Muscle of leg (tissue), 11 donors: ENCODE measurements around the gene CAMK2D. TPM values are rescaled to one million over a fixed set of nuclear protein-coding genes. Genes with fewer than 3 reads are reported as not detected.

Source experiments
- DNase-seq: peaks from one replicate; pipeline ENCODE4 v3.0.0; 2013
- H3K27ac ChIP-seq: one replicate; pipeline ENCODE4 v1.5.1; 2013; ENCODE audit warnings: mild to moderate bottlenecking, low read length, control low read depth
- H3K27me3 ChIP-seq: one replicate; pipeline ENCODE4 v1.6.1; 2013; ENCODE audit warnings: low read length; ENCODE audit not compliant: control insufficient read depth, insufficient read depth
- H3K36me3 ChIP-seq: one replicate; pipeline ENCODE4 v1.6.1; 2013; ENCODE audit warnings: low read length; ENCODE audit not compliant: control insufficient read depth, insufficient read depth
- H3K4me1 ChIP-seq: one replicate; pipeline ENCODE4 v1.6.1; 2013; ENCODE audit warnings: low read length; ENCODE audit not compliant: control insufficient read depth, insufficient read depth
- H3K4me3 ChIP-seq: one replicate; pipeline ENCODE4 v1.5.1; 2013; ENCODE audit warnings: low read length, control low read depth
- H3K9me3 ChIP-seq: replicated peaks from 2 replicates; pipeline ENCODE4 v1.6.1; 2013; ENCODE audit warnings: low read depth, low read length; ENCODE audit not compliant: control insufficient read depth
- WGBS: methylation state at CpG from one replicate; pipeline ENCODE4 v1.1.5; 2013; ENCODE audit warnings: missing lambda C conversion rate; ENCODE audit not compliant: insufficient coverage; 5-methylcytosine and 5-hydroxymethylcytosine counted together
- polyA plus RNA-seq, 8 donors: library from polyadenylated mRNA; unstranded; fragments of 120-200 nt; gene quantifications; one replicate each; pipeline versions ENCODE4 v1.2.1 to v1.2.3, GENCODE V29; 2013; ENCODE audit warnings: inconsistent platforms in 1 of 8, low replicate concordance in 1 of 8; ENCODE audit not compliant: insufficient read length in 8 of 8, insufficient read depth in 1 of 8
- total RNA-seq: library from RNA; stranded (reverse); fragments of 120-200 nt; gene quantifications from one replicate; pipeline ENCODE4 v1.2.4, GENCODE V29; 2013

The CAMK2D gene
- total and polyA plus RNA-seq, 9 donors = 115 to 183 (median 150) TPM

DNA sequence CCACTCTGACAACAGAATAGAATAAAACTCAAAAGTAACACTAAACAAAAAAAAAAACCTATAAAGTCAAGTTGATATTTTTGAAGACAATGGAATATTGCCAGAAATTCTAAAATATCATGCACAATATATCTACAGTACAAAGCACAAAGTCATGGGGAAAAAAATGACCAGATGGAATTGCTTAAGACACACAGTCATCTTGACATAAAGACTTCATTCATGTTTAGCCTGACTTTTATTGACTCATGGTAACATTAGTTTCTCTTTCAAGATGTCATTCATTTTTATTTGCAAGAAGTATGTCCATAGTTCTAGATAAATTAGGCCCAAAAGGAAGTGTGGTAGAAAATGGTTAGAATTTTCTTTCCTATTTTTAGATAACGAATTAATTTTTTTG lies 259.1 kb downstream of the CAMK2D start:
- peak overlapping the region; percentile 45 for H3K27ac ChIP-seq

GRCh38 chr4:113500424-113500823 lies 261.1 kb downstream of the CAMK2D start:
- peaks cover 4% of the 10 kb centered on the region for H3K4me1 ChIP-seq

More for the DNA sequence above, 259.1 kb downstream of the CAMK2D start:
- 100% methylated on average over 1 of the region's 1 CpG for WGBS
- no peak for DNase-seq
- H3K27me3 ChIP-seq = no peaks in the 10 kb centered on the region
- H3K4me1 ChIP-seq = peaks cover 2% of the 10 kb centered on the region
- H3K4me3 ChIP-seq = no peak overlapping the region
- H3K36me3 ChIP-seq = no peaks in the 10 kb centered on the region
- H3K9me3 ChIP-seq = no peaks in the 10 kb centered on the region

GRCh38 chr4:113499696-113500095 lies 261.8 kb downstream of the CAMK2D start:
- H3K4me1 ChIP-seq = peaks cover 4% of the 10 kb centered on the region
- H3K36me3 ChIP-seq = peaks cover 5% of the 10 kb centered on the region
- H3K27me3 ChIP-seq = no peaks in the 10 kb centered on the region
- no peaks in the 10 kb centered on the region for H3K9me3 ChIP-seq
- no peak overlapping the region for H3K27ac ChIP-seq
- no peak for DNase-seq
- H3K4me3 ChIP-seq = no peak overlapping the region
- no CpG with 5 or more reads among the region's 1 CpG for WGBS

More at GRCh38 chr4:113500424-113500823, 261.1 kb downstream of the CAMK2D start:
- Histone ChIP-seq H3K27ac (no peak overlapping the region), H3K4me3 (no peak overlapping the region), H3K36me3 (peaks cover 5% of the 10 kb centered on the region), H3K27me3 (no peaks in the 10 kb centered on the region), H3K9me3 (no peaks in the 10 kb centered on the region)
- 81% methylated on average over 3 of the region's 4 CpGs for WGBS
- DNase-seq = no peak

- H3K27me3 ChIP-seq = no peaks in the 10 kb centered on the region
- no peak overlapping the region for H3K27ac ChIP-seq
- peaks cover 4% of the 10 kb centered on the region for H3K4me1 ChIP-seq
- H3K4me3 ChIP-seq = no peak overlapping the region
- DNase-seq = no peak
- WGBS = no CpG with 5 or more reads among the region's 1 CpG
- H3K36me3 ChIP-seq = peaks cover 5% of the 10 kb centered on the region
- H3K9me3 ChIP-seq = no peaks in the 10 kb centered on the region
Observed at GRCh38 chr4:113499166-113499565, 262.4 kb downstream of the CAMK2D start.

DNA sequence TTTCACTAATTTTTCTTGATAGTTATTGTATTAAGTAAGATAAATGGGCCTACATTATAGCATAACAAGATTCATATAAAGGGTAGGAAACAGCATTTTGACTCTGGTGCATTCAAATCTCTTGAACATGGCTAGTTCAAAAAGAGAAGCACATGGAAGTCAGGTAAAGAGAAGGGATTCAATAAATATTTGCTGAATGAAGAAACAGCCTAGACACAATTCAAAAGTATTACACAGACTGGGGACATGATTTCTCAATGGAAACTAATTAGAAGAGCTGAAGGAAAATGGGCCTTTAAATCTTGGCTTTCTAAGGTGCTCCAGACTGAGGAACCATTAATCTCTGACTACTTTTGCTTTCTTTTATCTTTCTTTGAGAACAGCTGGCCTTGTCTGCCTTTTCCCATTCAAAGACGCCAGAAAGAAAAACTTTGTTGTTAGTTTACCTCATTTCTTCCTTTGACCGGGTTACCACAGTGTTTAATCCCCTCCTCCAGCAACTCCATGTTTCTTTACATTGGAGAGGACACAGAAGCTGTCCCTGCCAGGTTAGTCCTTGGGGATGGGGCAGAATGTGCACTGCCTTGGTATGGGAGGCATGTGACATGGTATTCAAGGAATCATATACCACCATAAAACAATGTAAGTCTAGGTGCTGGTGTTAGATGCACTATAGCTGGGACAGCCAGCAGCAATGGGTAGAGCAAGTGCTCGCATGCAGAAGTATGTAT lies 264.2 kb downstream of the CAMK2D start:
- H3K4me1 ChIP-seq = peaks cover 4% of the 10 kb centered on the region

DNA sequence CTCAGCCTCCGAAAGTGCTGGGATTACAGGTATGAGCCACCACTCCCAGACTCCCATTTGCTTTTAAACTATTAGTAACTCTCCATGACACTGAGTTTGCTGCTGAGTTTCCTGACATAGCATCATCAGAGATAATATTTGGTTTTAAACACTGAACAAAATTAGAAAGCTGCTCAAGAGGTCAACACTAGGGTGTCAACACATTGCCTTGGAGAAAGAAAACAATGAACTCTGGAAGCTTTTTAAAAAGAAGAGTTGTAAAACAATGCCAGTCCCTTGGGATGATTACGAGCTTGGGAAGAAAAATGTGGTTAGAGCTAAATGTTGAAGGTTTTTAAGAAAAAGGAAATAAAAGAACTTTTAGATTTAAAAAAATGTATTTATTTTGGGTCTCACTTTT lies 264.8 kb downstream of the CAMK2D start:
- Histone ChIP-seq H3K9me3 (no peaks in the 10 kb centered on the region), H3K4me1 (peaks cover 4% of the 10 kb centered on the region), H3K27me3 (no peaks in the 10 kb centered on the region), H3K4me3 (no peak overlapping the region), H3K36me3 (peaks cover 5% of the 10 kb centered on the region), H3K27ac (no peak overlapping the region)
- WGBS = no CpG with 5 or more reads among the region's 2 CpGs
- DNase-seq = no peak

More for the DNA sequence above, 264.2 kb downstream of the CAMK2D start:
- peak; percentile 17 for DNase-seq
- Histone ChIP-seq H3K9me3 (no peaks in the 10 kb centered on the region), H3K4me3 (no peak overlapping the region), H3K27me3 (no peaks in the 10 kb centered on the region), H3K36me3 (peaks cover 5% of the 10 kb centered on the region), H3K27ac (no peak overlapping the region)
- 100% methylated on average over 1 of the region's 3 CpGs for WGBS

DNA sequence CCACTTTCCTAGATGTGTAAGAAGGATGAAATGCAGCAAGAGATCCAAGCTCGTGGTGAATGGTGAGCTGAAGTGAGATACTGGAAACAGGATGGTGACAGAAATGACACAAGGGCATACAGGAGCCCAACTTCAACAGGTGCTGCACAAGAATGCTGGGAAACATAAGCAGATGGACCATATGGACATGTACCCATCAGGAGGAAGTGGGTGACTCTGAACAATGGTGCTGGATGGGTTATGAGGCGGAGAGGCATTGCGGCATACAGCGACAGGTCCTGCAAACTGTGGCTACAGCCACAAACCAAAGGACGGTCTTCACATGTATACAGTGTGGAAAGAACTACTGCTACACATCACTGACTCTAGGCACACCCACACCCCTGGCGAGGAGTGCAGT lies 265.7 kb downstream of the CAMK2D start:
- peaks cover 5% of the 10 kb centered on the region for H3K36me3 ChIP-seq
- H3K9me3 ChIP-seq = no peaks in the 10 kb centered on the region
- no peaks in the 10 kb centered on the region for H3K27me3 ChIP-seq
- H3K27ac ChIP-seq = no peak overlapping the region
- DNase-seq = no peak
- H3K4me3 ChIP-seq = no peak overlapping the region
- WGBS = 36% methylated on average over 1 of the region's 6 CpGs
- H3K4me1 ChIP-seq = peaks cover 4% of the 10 kb centered on the region

DNA sequence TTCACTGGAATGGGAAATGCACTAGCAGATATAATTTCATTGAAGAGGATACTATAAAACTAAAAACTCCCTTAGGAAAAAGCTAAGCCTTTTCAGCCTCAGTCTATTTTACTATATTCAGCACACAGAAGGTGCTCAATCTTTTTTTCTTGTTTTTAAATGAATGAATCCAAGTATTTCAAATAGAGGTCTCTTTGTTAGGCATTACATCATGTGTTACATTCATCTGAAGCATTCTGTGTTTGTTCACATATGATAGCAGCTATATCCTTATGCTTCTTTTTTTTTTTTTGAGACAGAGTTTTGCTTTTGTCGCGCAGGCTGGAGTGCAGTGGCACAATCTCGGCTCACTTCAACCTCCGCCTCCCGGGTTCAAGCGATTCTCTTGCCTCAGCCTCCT lies 278.4 kb downstream of the CAMK2D start:
- no peak for DNase-seq
- Histone ChIP-seq H3K27ac (no peak overlapping the region), H3K4me1 (no peaks in the 10 kb centered on the region), H3K4me3 (no peak overlapping the region), H3K36me3 (no peaks in the 10 kb centered on the region), H3K9me3 (no peaks in the 10 kb centered on the region), H3K27me3 (no peaks in the 10 kb centered on the region)
- no CpG with 5 or more reads among the region's 6 CpGs for WGBS

GRCh38 chr4:113482325-113482724 lies 279.2 kb downstream of the CAMK2D start:
- DNase-seq = no peak
- no peaks in the 10 kb centered on the region for H3K36me3 ChIP-seq
- no peaks in the 10 kb centered on the region for H3K9me3 ChIP-seq
- H3K4me1 ChIP-seq = no peaks in the 10 kb centered on the region
- H3K4me3 ChIP-seq = no peak overlapping the region
- peak overlapping the region; percentile 63 for H3K27ac ChIP-seq
- H3K27me3 ChIP-seq = no peaks in the 10 kb centered on the region

- peak overlapping the region; percentile 77 for H3K27ac ChIP-seq
- H3K9me3 ChIP-seq = peaks cover 2% of the 10 kb centered on the region
- peaks cover 2% of the 10 kb centered on the region for H3K36me3 ChIP-seq
- H3K27me3 ChIP-seq = no peaks in the 10 kb centered on the region
- H3K4me3 ChIP-seq = no peak overlapping the region
- peak; percentile 60 for DNase-seq
- H3K4me1 ChIP-seq = no peaks in the 10 kb centered on the region
Observed at GRCh38 chr4:113481820-113482219, 279.7 kb downstream of the CAMK2D start.

- Histone ChIP-seq H3K27me3 (no peaks in the 10 kb centered on the region), H3K4me1 (no peaks in the 10 kb centered on the region), H3K27ac (no peak overlapping the region), H3K36me3 (peaks cover 4% of the 10 kb centered on the region), H3K9me3 (peaks cover 3% of the 10 kb centered on the region), H3K4me3 (no peak overlapping the region)
- WGBS = 100% methylated on average over 1 of the region's 12 CpGs
- DNase-seq = no peak
Observed at GRCh38 chr4:113480109-113480508, 281.4 kb downstream of the CAMK2D start.
